HepG2 (cell line): Measurements from ENCODE around the gene PSMB3. TPM values are rescaled to one million over a fixed set of nuclear protein-coding genes. Genes with fewer than 3 reads are reported as not detected.

Source experiments
- ATAC-seq: fragments of 200-7000 bp; cut with Tn5 transposase; 3 replicates; pipeline ENCODE4 v1.9.1; 2020; ENCODE audit warnings: mild to moderate bottlenecking, moderate library complexity
- BruUV-seq: library from RNA; stranded (reverse); fragments of 400-500 nt; replicated peaks from 2 replicates; lab custom pipeline; 2021; lab: Mats Ljungman, UMichigan
- CTCF ChIA-PET: fragments of 300-600 bp; formaldehyde crosslinking; extraction: SDS; loops from one replicate; lab custom pipeline; 2021; ENCODE audit warnings: low total read pairs, inconsistent platforms, low intra/inter-chr PET ratio; lab: Yijun Ruan, JAX
- POLR2A ChIA-PET: fragments of 350-600 bp; sonication (Branson Sonifier 250); formaldehyde crosslinking; loops from one replicate; lab custom pipeline; 2020; ENCODE audit warnings: antibody characterized with exemption, inconsistent platforms; lab: Yijun Ruan, JAX
- DNase-seq: peaks from one replicate; pipeline ENCODE4 v3.0.0-alpha.2; 2015; ENCODE audit warnings: low spot score
- FAIRE-seq: peaks from 3 replicates; lab custom pipeline; 2011; peaks lifted over from hg19 to GRCh38; lab: Jason Lieb, UNC
- H2AFZ ChIP-seq: one replicate; pipeline ENCODE4 v1.6.1; 2011; ENCODE audit warnings: low read length, inconsistent platforms
- H3K27ac ChIP-seq: fragments of 300-600 bp; 3 replicates; pipeline ENCODE4 v1.8.0; 2011; ENCODE audit warnings: mixed run types, mild to moderate bottlenecking, mixed read lengths, low read length, inconsistent platforms; ENCODE audit not compliant: insufficient read depth; ENCODE audit errors: extremely low read length
- H3K27me3 ChIP-seq, 2 experiments: fragments of 200-600 bp in 1 of 2; 2 replicates in 1 of 2; 3 replicates in 1 of 2; pipeline versions ENCODE4 v1.6.0 to v1.8.0; 2011; ENCODE audit warnings: low read length in 2 of 2, mild to moderate bottlenecking in 2 of 2, moderate library complexity in 2 of 2, inconsistent platforms in 1 of 2; ENCODE audit not compliant: insufficient read depth in 2 of 2, control insufficient read depth in 1 of 2
- H3K36me3 ChIP-seq, 2 experiments: fragments of 200-600 bp in 1 of 2; replicated peaks in 1 of 2; 2 replicates in 1 of 2; 3 replicates in 1 of 2; pipeline versions ENCODE4 v1.5.1 to v1.8.0; 2011; ENCODE audit warnings: low read length in 2 of 2, inconsistent platforms in 1 of 2; ENCODE audit not compliant: insufficient read depth in 2 of 2, control insufficient read depth in 1 of 2
- H3K4me1 ChIP-seq: 2 replicates; pipeline ENCODE4 v1.5.1; 2012; ENCODE audit warnings: low read length, inconsistent platforms; ENCODE audit not compliant: insufficient read depth
- H3K4me2 ChIP-seq: 2 replicates; pipeline ENCODE4 v1.6.0; 2011; ENCODE audit warnings: low read depth, low read length, inconsistent platforms
- H3K4me3 ChIP-seq, 3 experiments: fragments of 200-600 bp in 1 of 3; sonication (generic), shearing (Covaris generic) in 1 of 3; replicated peaks in 1 of 3; 2 replicates each; pipeline ENCODE4 v1.5.1; 2011 to 2016; ENCODE audit warnings: low read length in 3 of 3, inconsistent platforms in 2 of 3, low read depth in 2 of 3, mild to moderate bottlenecking in 2 of 3, control low read depth in 1 of 3, mixed read lengths in 1 of 3; ENCODE audit not compliant: insufficient read depth in 1 of 3
- H3K79me2 ChIP-seq: one replicate; pipeline ENCODE4 v1.6.1; 2011; ENCODE audit warnings: low read length, inconsistent platforms; ENCODE audit not compliant: insufficient read depth
- H3K9ac ChIP-seq: 2 replicates; pipeline ENCODE4 v1.6.0; 2011; ENCODE audit warnings: mild to moderate bottlenecking, low read depth, low read length, inconsistent platforms; ENCODE audit not compliant: insufficient read depth
- H3K9me3 ChIP-seq: 2 replicates; pipeline ENCODE4 v1.5.1; 2012; ENCODE audit warnings: mild to moderate bottlenecking, low read length
- H4K20me1 ChIP-seq: 2 replicates; pipeline ENCODE4 v1.6.0; 2011; ENCODE audit warnings: inconsistent platforms, mild to moderate bottlenecking, low read length, moderate library complexity; ENCODE audit not compliant: insufficient read depth
- CHD2 ChIP-seq: IDR thresholded peaks from 2 replicates; pipeline ENCODE4 v1.6.1; 2011; ENCODE audit warnings: low read depth, low read length, improper control_type of control experiment
- HNF1A ChIP-seq, 2 experiments: sonication (generic) in 1 of 2; formaldehyde crosslinking in 1 of 2; IDR thresholded peaks; 2 replicates each; pipeline versions ENCODE4 v1.4.0 to v1.6.1; 2016 to 2020; ENCODE audit warnings: borderline replicate concordance in 1 of 2, low read depth in 1 of 2, mild to moderate bottlenecking in 1 of 2, missing genetic modification reagents in 1 of 2
- PCBP2 ChIP-seq: fragments of 200-400 bp; formaldehyde crosslinking; optimal IDR thresholded peaks from 2 replicates; pipeline ENCODE3; 2018; ENCODE audit warnings: low read length, low read depth; ENCODE audit not compliant: poor library complexity, severe bottlenecking
- PRDM10 ChIP-seq: sonication (generic); formaldehyde crosslinking; IDR thresholded peaks from 2 replicates; pipeline ENCODE4 v1.4.0; 2020; ENCODE audit warnings: low read depth, missing genetic modification reagents
- RAD21 ChIP-seq: fragments of 450-650 bp; formaldehyde crosslinking; IDR thresholded peaks from 2 replicates; pipeline ENCODE4 v1.5.0; 2020; ENCODE audit warnings: mild to moderate bottlenecking
- SIN3B ChIP-seq: fragments of 150-350 bp; IDR thresholded peaks from 2 replicates; pipeline ENCODE4 v1.6.1; 2014; ENCODE audit warnings: low read length
- TBX2 ChIP-seq: sonication (generic); formaldehyde crosslinking; IDR thresholded peaks from 2 replicates; pipeline ENCODE4 v1.5.0; 2020; ENCODE audit warnings: missing genetic modification reagents, mild to moderate bottlenecking, borderline replicate concordance
- ZBTB39 ChIP-seq: sonication (generic); formaldehyde crosslinking; IDR thresholded peaks from 2 replicates; pipeline ENCODE4 v1.5.0; 2020; ENCODE audit warnings: missing genetic modification reagents
- ZNF563 ChIP-seq: sonication (generic); formaldehyde crosslinking; IDR thresholded peaks from 2 replicates; pipeline ENCODE4 v1.8.0; 2022; ENCODE audit warnings: mild to moderate bottlenecking, moderate library complexity, missing genetic modification reagents
- WGBS: methylation state at CpG from one replicate; pipeline ENCODE4 v1.1.6; 2017; ENCODE audit warnings: low lambda C conversion rate; 5-methylcytosine and 5-hydroxymethylcytosine counted together
- in situ Hi-C: cut with HindIII; loops from 2 replicates; pipeline ENCODE4 v1.10.0; 2017; ENCODE audit warnings: low pct_unique_long_range_greater_than_20kb; ENCODE audit not compliant: extremely low pct_ligation_motif_present
- intact Hi-C: fragments of 100-400 bp; cut with micrococcal nuclease; formaldehyde crosslinking; loops from one replicate; pipeline ENCODE4 v1.10.0; 2022; ENCODE audit not compliant: unreplicated experiment
- polyA plus RNA-seq, 8 experiments: library from polyadenylated mRNA; depleted of rRNA in 3 of 8; stranded (reverse) in 7 of 8; unstranded in 1 of 8; fragments of >200 nt; fragmentation: Illumina TruSeq in 4 of 8; extraction: Trizol in 4 of 8; gene quantifications; 2 replicates each; pipeline versions ENCODE4 v1.2.1 to v1.2.3, GENCODE V29; 2011 to 2016; ENCODE audit warnings: low read depth in 4 of 8, missing spikeins in 1 of 8, mixed read lengths in 1 of 8; ENCODE audit not compliant: insufficient read depth in 1 of 8
- total RNA-seq, 5 experiments: library from RNA; depleted of rRNA; stranded (reverse); fragments of >200 nt; fragmentation: Illumina TruSeq; extraction: Trizol; gene quantifications; 2 replicates each; pipeline ENCODE4 v1.2.3, GENCODE V29; 2016; ENCODE audit warnings: low read depth in 1 of 5

Gene PSMB3
- total and polyA plus RNA-seq, 2 of the 13 experiments (the other 11 are each of a cell fraction or from before 2014, with no cell fraction given), result 366 to 517 TPM

GRCh38 chr17:38746004-38746848, 6.3 kb upstream of the PSMB3 start:
- Histone ChIP-seq H2AFZ (no peak overlapping the region), H4K20me1 (peaks cover 23% of the 10 kb centered on the region), H3K9me3 (no peaks in the 10 kb centered on the region), H3K4me3 (peak overlapping the region; percentile 84 to 94 (median 93)), H3K9ac (peak overlapping the region; percentile 85), H3K4me2 (peak overlapping the region; percentile 92), H3K4me1 (peaks cover 70% of the 10 kb centered on the region), H3K79me2 (peaks cover 58% of the 10 kb centered on the region), H3K27me3 (no peaks in the 10 kb centered on the region), H3K36me3 (peaks cover 2 to 14% of the 10 kb centered on the region in 2 experiments; a peak in 4 of 5 replicates), H3K27ac (peak overlapping the region; percentile 84)
- intact Hi-C loops, result no loop called here
- ChIA-PET CTCF (interaction anchor here (2.5 kb wide), 1 partner anchor 12 kb away, joined by 6 read pairs; no protein-coding TSS in a partner anchor), POLR2A (interaction anchor here (0.5 to 3.8 kb wide), 19 partner anchors 9 to 132 kb away, joined by 3 to 39 read pairs (median 4); partner anchors contain the start of genes CISD3, LASP1, MLLT6 and RPL23)
- FAIRE-seq (no peak), ATAC-seq (peak; percentile 65), DNase-seq (peak; percentile 98)
- in situ Hi-C loops, result no loop called here
- BruUV-seq, result TSS peak; percentile 59
- WGBS, result 3% methylated on average over 8 of the region's 8 CpGs
- TF ChIP-seq TBX2 (CRISPR knock-in tag) (peak; percentile 43; the same call in 1 of the 2 replicates), PCBP2 (no peak), ZBTB39 (CRISPR knock-in tag) (no peak), CHD2 (no peak), SIN3B (no peak), PRDM10 (peak; percentile 83), RAD21 (CRISPR knock-in tag) (no peak), ZNF563 (CRISPR knock-in tag) (no peak), HNF1A (IDR thresholded peaks at IDR 0.05; ENCODE audit: low read depth) (no peak), HNF1A (CRISPR knock-in tag; IDR thresholded peaks at IDR 0.05; ENCODE audit: borderline replicate concordance) (no peak; the same call in 1 of the 2 replicates)
